ENCODE measurements around the gene PCOLCE2. TPM values are rescaled to one million over a fixed set of nuclear protein-coding genes. Genes with fewer than 3 reads are reported as not detected.

PCOLCE2 gene
- total RNA-seq, 1 donor from 2014 or later = 5.4 TPM

DNA sequence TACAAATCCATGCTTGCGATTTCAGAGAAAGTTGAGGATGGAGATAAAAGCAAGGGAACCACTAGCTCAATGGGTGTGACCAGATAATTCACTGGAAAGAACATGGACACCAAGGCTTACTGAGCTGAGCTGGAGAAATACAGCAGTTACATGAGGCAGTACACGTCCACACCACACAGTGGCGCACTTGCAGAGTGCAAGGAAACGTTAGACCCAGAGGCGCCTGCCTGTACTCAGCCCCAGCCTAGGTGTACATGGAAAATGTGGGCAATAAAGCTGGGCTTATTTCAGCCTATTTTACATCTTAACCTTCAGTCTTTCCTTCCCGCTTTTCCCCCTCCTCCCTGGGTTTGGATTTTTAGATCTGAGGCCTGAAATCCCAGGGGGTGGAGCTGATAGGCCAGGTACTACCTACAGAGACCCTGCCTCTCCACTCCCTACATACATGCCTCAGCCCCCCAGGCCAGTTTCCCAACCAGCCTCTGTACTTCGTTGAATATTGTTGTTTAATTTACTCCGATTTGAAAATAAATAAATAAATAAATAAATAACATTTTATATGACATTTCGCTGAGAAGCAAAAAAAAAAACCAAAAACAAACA, 60.1 kb downstream of the PCOLCE2 start:
- Histone ChIP-seq H3K4me1 (ENCODE audit: insufficient read depth, low read length) (no peaks in the 10 kb centered on the region), H3K36me3 (ENCODE audit: insufficient read depth, low read length) (no peaks in the 10 kb centered on the region), H3K4me3 (ENCODE audit: insufficient read depth, low read depth, low read length) (no peak overlapping the region), H3K79me2 (ENCODE audit: insufficient read depth, low read length) (no peaks in the 10 kb centered on the region), H3K4me2 (ENCODE audit: low read length) (no peak overlapping the region), H3K9ac (ENCODE audit: low read length) (no peak overlapping the region), H3K9me3 (ENCODE audit: insufficient read depth, low read depth, low read length) (no peaks in the 10 kb centered on the region), H4K20me1 (ENCODE audit: insufficient read depth, low read length) (no peaks in the 10 kb centered on the region), H3K27ac (ENCODE audit: low read depth, low read length) (no peak overlapping the region), H2AFZ (ENCODE audit: low read depth, low read length) (peak overlapping the region; percentile 2), H3K27me3 (ENCODE audit: insufficient read depth, low read length) (no peaks in the 10 kb centered on the region)
- peaks cover 11% of the 10 kb centered on the region for H3K9me3 Mint-ChIP-seq (ENCODE audit: unreplicated experiment)
- TF ChIP-seq, protein P1, sequence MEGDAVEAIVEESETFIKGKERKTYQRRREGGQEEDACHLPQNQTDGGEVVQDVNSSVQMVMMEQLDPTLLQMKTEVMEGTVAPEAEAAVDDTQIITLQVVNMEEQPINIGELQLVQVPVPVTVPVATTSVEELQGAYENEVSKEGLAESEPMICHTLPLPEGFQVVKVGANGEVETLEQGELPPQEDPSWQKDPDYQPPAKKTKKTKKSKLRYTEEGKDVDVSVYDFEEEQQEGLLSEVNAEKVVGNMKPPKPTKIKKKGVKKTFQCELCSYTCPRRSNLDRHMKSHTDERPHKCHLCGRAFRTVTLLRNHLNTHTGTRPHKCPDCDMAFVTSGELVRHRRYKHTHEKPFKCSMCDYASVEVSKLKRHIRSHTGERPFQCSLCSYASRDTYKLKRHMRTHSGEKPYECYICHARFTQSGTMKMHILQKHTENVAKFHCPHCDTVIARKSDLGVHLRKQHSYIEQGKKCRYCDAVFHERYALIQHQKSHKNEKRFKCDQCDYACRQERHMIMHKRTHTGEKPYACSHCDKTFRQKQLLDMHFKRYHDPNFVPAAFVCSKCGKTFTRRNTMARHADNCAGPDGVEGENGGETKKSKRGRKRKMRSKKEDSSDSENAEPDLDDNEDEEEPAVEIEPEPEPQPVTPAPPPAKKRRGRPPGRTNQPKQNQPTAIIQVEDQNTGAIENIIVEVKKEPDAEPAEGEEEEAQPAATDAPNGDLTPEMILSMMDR (IDR thresholded peaks at IDR 0.05; ENCODE audit: insufficient read depth, low read depth, low read length) = peak; percentile 97
- TF ChIP-seq EZH2 (IDR thresholded peaks at IDR 0.05; ENCODE audit: insufficient read depth, low read length) = no peak
- peaks cover 11% of the 10 kb centered on the region for H3K27me3 Mint-ChIP-seq (ENCODE audit: low read depth, unreplicated experiment)
- H3K36me3 Mint-ChIP-seq (ENCODE audit: low read depth, unreplicated experiment) = peaks cover 1% of the 10 kb centered on the region
- peak overlapping the region; percentile 67 for H3K27ac Mint-ChIP-seq (ENCODE audit: unreplicated experiment)
- peak; percentile 44 for DNase-seq (ENCODE audit: low read depth)
- H3K4me3 Mint-ChIP-seq (ENCODE audit: unreplicated experiment) = no peak overlapping the region
- H3K4me1 Mint-ChIP-seq (ENCODE audit: low read depth, unreplicated experiment) = peaks cover 5% of the 10 kb centered on the region
- FAIRE-seq = peak; percentile 67

GRCh38 chr3:142819179-142819578, 69.7 kb downstream of the PCOLCE2 start:
- no peak for FAIRE-seq
- H3K27ac Mint-ChIP-seq (ENCODE audit: unreplicated experiment) = no peak overlapping the region
- H3K4me1 Mint-ChIP-seq (ENCODE audit: low read depth, unreplicated experiment) = no peaks in the 10 kb centered on the region

DNA sequence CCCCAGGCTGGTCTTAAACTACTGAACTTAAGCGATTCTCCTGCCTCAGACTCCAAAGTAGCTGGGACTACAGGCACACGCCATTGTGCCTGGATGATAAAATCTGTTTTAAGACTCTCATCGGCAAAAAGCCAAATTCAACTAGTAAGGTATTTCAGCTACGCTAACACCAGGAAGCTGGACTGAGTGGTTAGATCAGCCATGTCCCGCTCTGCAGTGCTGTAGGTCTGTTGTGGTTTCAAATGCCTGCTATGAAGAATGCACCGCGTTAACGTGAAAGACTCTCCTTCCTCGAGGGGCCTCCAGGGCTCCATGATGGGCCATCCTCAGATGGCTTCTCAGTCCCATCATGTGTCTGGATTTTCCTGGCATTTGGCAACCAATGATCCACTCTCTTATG, 70.2 kb downstream of the PCOLCE2 start:
- Histone ChIP-seq H3K4me2 (ENCODE audit: low read length) (no peak overlapping the region), H4K20me1 (ENCODE audit: insufficient read depth, low read length) (no peaks in the 10 kb centered on the region), H3K27ac (ENCODE audit: low read depth, low read length) (no peak overlapping the region), H3K9ac (ENCODE audit: low read length) (no peak overlapping the region), H3K27me3 (ENCODE audit: insufficient read depth, low read length) (no peaks in the 10 kb centered on the region), H3K79me2 (ENCODE audit: insufficient read depth, low read length) (no peaks in the 10 kb centered on the region), H3K36me3 (ENCODE audit: insufficient read depth, low read length) (no peaks in the 10 kb centered on the region), H3K4me3 (ENCODE audit: insufficient read depth, low read depth, low read length) (no peak overlapping the region), H3K9me3 (ENCODE audit: insufficient read depth, low read depth, low read length) (no peaks in the 10 kb centered on the region), H3K4me1 (ENCODE audit: insufficient read depth, low read length) (no peaks in the 10 kb centered on the region), H2AFZ (ENCODE audit: low read depth, low read length) (no peak overlapping the region)
- no peak for DNase-seq (ENCODE audit: low read depth)
- FAIRE-seq = no peak
- no peak overlapping the region for H3K27ac Mint-ChIP-seq (ENCODE audit: unreplicated experiment)
- no peaks in the 10 kb centered on the region for H3K9me3 Mint-ChIP-seq (ENCODE audit: unreplicated experiment)
- no peaks in the 10 kb centered on the region for H3K4me1 Mint-ChIP-seq (ENCODE audit: low read depth, unreplicated experiment)
- H3K36me3 Mint-ChIP-seq (ENCODE audit: low read depth, unreplicated experiment) = peaks cover 2% of the 10 kb centered on the region
- H3K4me3 Mint-ChIP-seq (ENCODE audit: unreplicated experiment) = no peak overlapping the region
- TF ChIP-seq EZH2 (IDR thresholded peaks at IDR 0.05; ENCODE audit: insufficient read depth, low read length) = no peak
- TF ChIP-seq, protein P1 (IDR thresholded peaks at IDR 0.05; ENCODE audit: insufficient read depth, low read depth, low read length) = no peak
- peaks cover 5% of the 10 kb centered on the region for H3K27me3 Mint-ChIP-seq (ENCODE audit: low read depth, unreplicated experiment)

More at GRCh38 chr3:142819179-142819578, 69.7 kb downstream of the PCOLCE2 start:
- Histone ChIP-seq H3K36me3 (ENCODE audit: insufficient read depth, low read length) (no peaks in the 10 kb centered on the region), H3K4me1 (ENCODE audit: insufficient read depth, low read length) (no peaks in the 10 kb centered on the region), H3K4me3 (ENCODE audit: insufficient read depth, low read depth, low read length) (no peak overlapping the region), H4K20me1 (ENCODE audit: insufficient read depth, low read length) (no peaks in the 10 kb centered on the region), H3K9ac (ENCODE audit: low read length) (no peak overlapping the region), H3K4me2 (ENCODE audit: low read length) (no peak overlapping the region), H3K9me3 (ENCODE audit: insufficient read depth, low read depth, low read length) (no peaks in the 10 kb centered on the region), H2AFZ (ENCODE audit: low read depth, low read length) (no peak overlapping the region), H3K27ac (ENCODE audit: low read depth, low read length) (no peak overlapping the region), H3K79me2 (ENCODE audit: insufficient read depth, low read length) (no peaks in the 10 kb centered on the region), H3K27me3 (ENCODE audit: insufficient read depth, low read length) (no peaks in the 10 kb centered on the region)
- Mint-ChIP-seq H3K36me3 (ENCODE audit: low read depth, unreplicated experiment) (peaks cover 2% of the 10 kb centered on the region), H3K9me3 (ENCODE audit: unreplicated experiment) (no peaks in the 10 kb centered on the region), H3K4me3 (ENCODE audit: unreplicated experiment) (no peak overlapping the region), H3K27me3 (ENCODE audit: low read depth, unreplicated experiment) (peaks cover 5% of the 10 kb centered on the region)
- no peak for DNase-seq (ENCODE audit: low read depth)
- no peak for TF ChIP-seq EZH2 (IDR thresholded peaks at IDR 0.05; ENCODE audit: insufficient read depth, low read length)
- TF ChIP-seq, protein P1 (IDR thresholded peaks at IDR 0.05; ENCODE audit: insufficient read depth, low read depth, low read length) = no peak

All from astrocyte (in vitro differentiated cells and primary cell).